ENCODE data around the gene SOX6.

Gene SOX6

GRCh38 chr11:15987046-15987445, 369.3 kb downstream of the SOX6 start:
- no peaks in the 10 kb centered on the region for H3K9me3 Mint-ChIP-seq (ENCODE audit: low read depth)
- H3K4me1 Mint-ChIP-seq (ENCODE audit: low read depth): no peaks in the 10 kb centered on the region
- no peak overlapping the region for H3K4me3 Mint-ChIP-seq
- no peaks in the 10 kb centered on the region for H3K27me3 Mint-ChIP-seq
- H3K27ac Mint-ChIP-seq: no peak overlapping the region
- no peaks in the 10 kb centered on the region for H3K36me3 Mint-ChIP-seq

DNA sequence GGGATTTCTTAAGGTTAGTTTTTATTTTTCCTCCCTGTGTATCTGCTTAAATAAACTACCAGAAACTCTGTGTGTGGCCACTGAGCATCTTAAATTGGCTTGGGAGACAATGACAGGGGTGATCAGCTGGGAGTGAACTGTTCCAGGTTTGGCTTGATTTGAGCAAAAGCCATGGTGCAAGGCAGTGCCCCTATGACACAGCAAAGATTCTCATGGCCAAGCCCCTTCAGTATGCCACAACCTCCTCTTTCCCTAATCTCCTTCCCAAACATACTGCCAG, 370.5 kb downstream of the SOX6 start:
- no peaks in the 10 kb centered on the region for H3K27me3 Mint-ChIP-seq
- H3K27ac Mint-ChIP-seq: no peak overlapping the region
- no peak overlapping the region for H3K4me3 Mint-ChIP-seq
- no peaks in the 10 kb centered on the region for H3K36me3 Mint-ChIP-seq
- no peaks in the 10 kb centered on the region for H3K4me1 Mint-ChIP-seq (ENCODE audit: low read depth)
- H3K9me3 Mint-ChIP-seq (ENCODE audit: low read depth): no peaks in the 10 kb centered on the region

- Mint-ChIP-seq H3K4me1 (ENCODE audit: low read depth) (no peaks in the 10 kb centered on the region), H3K9me3 (ENCODE audit: low read depth) (no peaks in the 10 kb centered on the region), H3K27me3 (no peaks in the 10 kb centered on the region), H3K4me3 (no peak overlapping the region), H3K36me3 (no peaks in the 10 kb centered on the region), H3K27ac (no peak overlapping the region)
These were observed 371.1 kb downstream of the SOX6 start for GRCh38 chr11:15985127-15985859.

DNA sequence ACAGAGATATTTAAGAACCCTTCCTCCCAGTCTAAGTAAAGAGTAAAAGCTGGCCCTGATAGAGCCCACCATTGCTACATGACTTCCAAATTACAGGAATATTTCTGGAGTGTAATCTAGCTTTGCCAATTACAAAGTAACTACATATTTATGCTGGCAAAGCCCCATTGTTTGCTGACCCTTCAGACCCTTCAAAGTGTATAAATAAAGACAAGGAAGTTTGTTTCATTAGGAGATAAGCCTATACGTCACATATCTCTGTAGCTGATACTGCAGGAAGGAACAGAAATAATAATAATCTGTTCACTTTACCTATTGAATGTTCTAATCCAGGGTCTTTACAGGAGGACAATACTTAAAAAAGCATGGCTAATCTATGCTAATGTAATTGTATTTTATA, 375.1 kb downstream of the SOX6 start:
- Mint-ChIP-seq H3K36me3 (no peaks in the 10 kb centered on the region), H3K9me3 (ENCODE audit: low read depth) (no peaks in the 10 kb centered on the region), H3K4me3 (no peak overlapping the region)

GRCh38 chr11:15977116-15977515, 379.2 kb downstream of the SOX6 start:
- H3K4me1 Mint-ChIP-seq (ENCODE audit: low read depth): no peaks in the 10 kb centered on the region
- no peak overlapping the region for H3K27ac Mint-ChIP-seq

More for the DNA sequence above, 375.1 kb downstream of the SOX6 start:
- Mint-ChIP-seq H3K27me3 (no peaks in the 10 kb centered on the region), H3K27ac (no peak overlapping the region), H3K4me1 (ENCODE audit: low read depth) (no peaks in the 10 kb centered on the region)

GRCh38 chr11:15976433-15977045, 379.8 kb downstream of the SOX6 start:
- Mint-ChIP-seq H3K9me3 (ENCODE audit: low read depth) (no peaks in the 10 kb centered on the region), H3K27ac (no peak overlapping the region)

More at GRCh38 chr11:15977116-15977515, 379.2 kb downstream of the SOX6 start:
- Mint-ChIP-seq H3K9me3 (ENCODE audit: low read depth) (no peaks in the 10 kb centered on the region), H3K4me3 (no peak overlapping the region), H3K27me3 (no peaks in the 10 kb centered on the region), H3K36me3 (no peaks in the 10 kb centered on the region)

GRCh38 chr11:15975742-15976141, 380.6 kb downstream of the SOX6 start:
- Mint-ChIP-seq H3K27ac (no peak overlapping the region), H3K9me3 (ENCODE audit: low read depth) (no peaks in the 10 kb centered on the region), H3K27me3 (no peaks in the 10 kb centered on the region), H3K36me3 (no peaks in the 10 kb centered on the region), H3K4me1 (ENCODE audit: low read depth) (no peaks in the 10 kb centered on the region), H3K4me3 (no peak overlapping the region)

More at GRCh38 chr11:15976433-15977045, 379.8 kb downstream of the SOX6 start:
- Mint-ChIP-seq H3K4me1 (ENCODE audit: low read depth) (no peaks in the 10 kb centered on the region), H3K27me3 (no peaks in the 10 kb centered on the region), H3K36me3 (no peaks in the 10 kb centered on the region), H3K4me3 (no peak overlapping the region)

- no peaks in the 10 kb centered on the region for H3K27me3 Mint-ChIP-seq
- no peaks in the 10 kb centered on the region for H3K4me1 Mint-ChIP-seq (ENCODE audit: low read depth)
- no peak overlapping the region for H3K4me3 Mint-ChIP-seq
- no peaks in the 10 kb centered on the region for H3K9me3 Mint-ChIP-seq (ENCODE audit: low read depth)
- no peak overlapping the region for H3K27ac Mint-ChIP-seq
- no peaks in the 10 kb centered on the region for H3K36me3 Mint-ChIP-seq
These were observed 383.5 kb downstream of the SOX6 start for GRCh38 chr11:15972838-15973237.

DNA sequence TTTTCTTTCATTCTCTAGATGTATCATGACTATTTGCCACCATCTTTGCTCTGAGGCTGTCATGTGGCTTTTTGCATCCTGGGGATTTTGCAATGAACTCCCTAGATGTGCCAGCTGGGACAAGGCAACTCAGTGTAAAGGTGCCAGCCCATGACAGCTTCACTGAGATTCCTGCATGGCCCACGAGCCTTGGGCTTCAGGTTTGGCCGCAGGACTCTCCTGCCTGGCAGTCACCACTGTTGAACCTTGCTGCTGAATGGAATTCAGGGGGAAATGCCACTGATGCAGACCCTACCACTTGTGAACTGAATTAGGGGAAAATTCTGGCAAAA, 385.2 kb downstream of the SOX6 start:
- Mint-ChIP-seq H3K27me3 (no peaks in the 10 kb centered on the region), H3K9me3 (ENCODE audit: low read depth) (no peaks in the 10 kb centered on the region), H3K4me1 (ENCODE audit: low read depth) (no peaks in the 10 kb centered on the region), H3K36me3 (no peaks in the 10 kb centered on the region), H3K27ac (no peak overlapping the region), H3K4me3 (no peak overlapping the region)

DNA sequence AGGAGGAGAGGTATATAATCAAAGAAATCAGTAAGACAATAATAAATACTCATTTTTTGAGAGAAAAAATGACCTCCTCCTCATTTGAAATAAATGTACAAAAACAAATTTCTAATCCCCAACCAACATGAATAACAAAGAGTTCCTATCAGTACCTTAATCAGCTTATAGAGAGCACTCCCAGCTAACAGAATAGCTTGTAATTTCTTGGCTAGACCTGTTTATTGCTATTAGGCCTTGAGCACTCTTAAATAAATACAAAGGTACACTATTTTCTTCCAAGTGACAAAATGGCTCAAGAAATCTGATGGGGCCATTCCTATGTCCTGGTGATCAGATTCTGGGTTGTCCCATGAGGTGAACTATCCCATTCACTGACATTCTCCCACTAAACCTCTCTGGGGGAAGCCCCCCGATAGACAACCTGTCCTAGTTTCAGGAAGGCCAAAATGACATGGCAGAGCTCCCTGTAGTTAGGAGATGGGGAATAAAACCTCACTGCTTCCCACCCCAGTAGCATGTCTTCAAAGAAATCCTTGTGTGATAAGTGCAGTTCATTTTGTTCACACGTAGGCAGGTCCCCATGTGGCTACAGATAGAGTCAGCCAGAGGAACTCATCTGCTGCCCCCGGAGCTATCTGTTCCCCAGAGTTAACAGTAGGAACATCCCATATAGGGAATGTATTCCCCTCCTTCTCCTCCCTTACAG, 385.7 kb downstream of the SOX6 start:
- H3K27me3 Mint-ChIP-seq: no peaks in the 10 kb centered on the region
- no peaks in the 10 kb centered on the region for H3K9me3 Mint-ChIP-seq (ENCODE audit: low read depth)
- no peak overlapping the region for H3K27ac Mint-ChIP-seq
- no peaks in the 10 kb centered on the region for H3K36me3 Mint-ChIP-seq
- no peaks in the 10 kb centered on the region for H3K4me1 Mint-ChIP-seq (ENCODE audit: low read depth)
- H3K4me3 Mint-ChIP-seq: no peak overlapping the region

- H3K36me3 Mint-ChIP-seq: no peaks in the 10 kb centered on the region
- H3K27ac Mint-ChIP-seq: no peak overlapping the region
- no peaks in the 10 kb centered on the region for H3K27me3 Mint-ChIP-seq
- H3K4me1 Mint-ChIP-seq (ENCODE audit: low read depth): no peaks in the 10 kb centered on the region
- no peaks in the 10 kb centered on the region for H3K9me3 Mint-ChIP-seq (ENCODE audit: low read depth)
- H3K4me3 Mint-ChIP-seq: no peak overlapping the region
These were observed 386.5 kb downstream of the SOX6 start for GRCh38 chr11:15969701-15970329.

GRCh38 chr11:15969281-15969680, 387.1 kb downstream of the SOX6 start:
- Mint-ChIP-seq H3K4me3 (no peak overlapping the region), H3K4me1 (ENCODE audit: low read depth) (no peaks in the 10 kb centered on the region), H3K27me3 (no peaks in the 10 kb centered on the region), H3K9me3 (ENCODE audit: low read depth) (no peaks in the 10 kb centered on the region), H3K27ac (no peak overlapping the region), H3K36me3 (no peaks in the 10 kb centered on the region)

- Mint-ChIP-seq H3K4me1 (ENCODE audit: low read depth) (no peaks in the 10 kb centered on the region), H3K36me3 (no peaks in the 10 kb centered on the region), H3K27ac (no peak overlapping the region), H3K9me3 (ENCODE audit: low read depth) (no peaks in the 10 kb centered on the region), H3K4me3 (no peak overlapping the region), H3K27me3 (no peaks in the 10 kb centered on the region)
These were observed 387.8 kb downstream of the SOX6 start for GRCh38 chr11:15968461-15969130.

GRCh38 chr11:15967966-15968365, 388.4 kb downstream of the SOX6 start:
- Mint-ChIP-seq H3K4me1 (ENCODE audit: low read depth) (no peaks in the 10 kb centered on the region), H3K27me3 (no peaks in the 10 kb centered on the region), H3K27ac (no peak overlapping the region), H3K4me3 (no peak overlapping the region), H3K36me3 (no peaks in the 10 kb centered on the region), H3K9me3 (ENCODE audit: low read depth) (no peaks in the 10 kb centered on the region)

GRCh38 chr11:15967166-15967565, 389.2 kb downstream of the SOX6 start:
- Mint-ChIP-seq H3K27me3 (no peaks in the 10 kb centered on the region), H3K4me1 (ENCODE audit: low read depth) (no peaks in the 10 kb centered on the region), H3K9me3 (ENCODE audit: low read depth) (no peaks in the 10 kb centered on the region), H3K36me3 (no peaks in the 10 kb centered on the region), H3K4me3 (no peak overlapping the region), H3K27ac (no peak overlapping the region)
